GM21619 (cell line): ENCODE results near the gene TOB2.
"Not testable (repeated sequence)": the region's sequence is repeated elsewhere in the genome, so short reads cannot be mapped to it uniquely, and the experiment has no call there.

Experiments
- ATAC-seq: cut with Tn5 transposase; IDR thresholded peaks from one replicate; pipeline ENCODE4 v1.9.1; 2021; ENCODE audit not compliant: unreplicated experiment

TOB2 gene

GRCh38 chr22:41429951-41430332, 16.7 kb downstream of the TOB2 start:
- ATAC-seq = no peak

GRCh38 chr22:41429232-41429950, 17.2 kb downstream of the TOB2 start:
- no peak for ATAC-seq

GRCh38 chr22:41425660-41426365, 20.8 kb downstream of the TOB2 start:
- ATAC-seq = no peak

GRCh38 chr22:41418717-41419116, 27.9 kb downstream of the TOB2 start:
- ATAC-seq = no peak

GRCh38 chr22:41417622-41418390, 28.8 kb downstream of the TOB2 start:
- no peak for ATAC-seq

GRCh38 chr22:41415554-41415953, 31.0 kb downstream of the TOB2 start:
- no peak for ATAC-seq

GRCh38 chr22:41411021-41411851, 35.4 kb downstream of the TOB2 start:
- no peak for ATAC-seq

- ATAC-seq = no peak
Observed at GRCh38 chr22:41410311-41410751, 36.3 kb downstream of the TOB2 start.

GRCh38 chr22:41408665-41409064, 37.9 kb downstream of the TOB2 start:
- no peak for ATAC-seq

GRCh38 chr22:41407433-41407832, 39.2 kb downstream of the TOB2 start:
- ATAC-seq = no peak

- ATAC-seq = no peak
Observed at GRCh38 chr22:41406410-41406809, 40.2 kb downstream of the TOB2 start.

GRCh38 chr22:41405588-41405987, 41.0 kb downstream of the TOB2 start:
- ATAC-seq = no peak

- no peak for ATAC-seq
Observed at GRCh38 chr22:41403532-41404318, 42.9 kb downstream of the TOB2 start.

GRCh38 chr22:41402851-41403250, 43.8 kb downstream of the TOB2 start:
- ATAC-seq = not testable (repeated sequence)

- no peak for ATAC-seq
Observed at GRCh38 chr22:41401781-41402648, 44.6 kb downstream of the TOB2 start.

- no peak for ATAC-seq
Observed at GRCh38 chr22:41398921-41399320, 47.7 kb downstream of the TOB2 start.

- no peak for ATAC-seq
Observed at GRCh38 chr22:41397143-41397811, 49.3 kb downstream of the TOB2 start.

- no peak for ATAC-seq
Observed at GRCh38 chr22:41395531-41396240, 50.9 kb downstream of the TOB2 start.
